ENCODE results near the gene ORC1.

ORC1 gene

GRCh38 chr1:52368383-52369172 lies 35.6 kb downstream of the ORC1 start:
- no peak for TF ChIP-seq CTCF (IDR thresholded peaks at IDR 0.05; ENCODE audit: borderline replicate concordance, control extremely low read depth, extremely low read depth, insufficient read depth, missing control alignments)
- DNase-seq (ENCODE audit: low spot score): peak; percentile 74
- in situ Hi-C loops (cut with MboI; ENCODE audit: low sequenced_read_pairs, unreplicated experiment): no loop called here

GRCh38 chr1:52367272-52367671 lies 37.0 kb downstream of the ORC1 start:
- DNase-seq (ENCODE audit: low spot score): no peak
- no peak for TF ChIP-seq CTCF (IDR thresholded peaks at IDR 0.05; ENCODE audit: borderline replicate concordance, control extremely low read depth, extremely low read depth, insufficient read depth, missing control alignments)
- in situ Hi-C loops (cut with MboI; ENCODE audit: low sequenced_read_pairs, unreplicated experiment): no loop called here

- in situ Hi-C loops (cut with MboI; ENCODE audit: low sequenced_read_pairs, unreplicated experiment): no loop called here
- no peak for DNase-seq (ENCODE audit: low spot score)
Measured at GRCh38 chr1:52366517-52366827, 37.8 kb downstream of the ORC1 start.

GRCh38 chr1:52365746-52366516 lies 38.3 kb downstream of the ORC1 start, which contains the start of gene CC2D1B:
CC2D1B (minus strand) TSS chr1:52366205; CDS start chr1:52364620, 1,585 bp downstream.
- TF ChIP-seq CTCF (IDR thresholded peaks at IDR 0.05; ENCODE audit: borderline replicate concordance, control extremely low read depth, extremely low read depth, insufficient read depth, missing control alignments): no peak
- in situ Hi-C loops (cut with MboI; ENCODE audit: low sequenced_read_pairs, unreplicated experiment): no loop called here
- peak; percentile 100 for DNase-seq (ENCODE audit: low spot score)

More at GRCh38 chr1:52366517-52366827, 37.8 kb downstream of the ORC1 start:
- no peak for TF ChIP-seq CTCF (IDR thresholded peaks at IDR 0.05; ENCODE audit: borderline replicate concordance, control extremely low read depth, extremely low read depth, insufficient read depth, missing control alignments)

GRCh38 chr1:52365071-52365745 lies 39.0 kb downstream of the ORC1 start:
- no peak for TF ChIP-seq CTCF (IDR thresholded peaks at IDR 0.05; ENCODE audit: borderline replicate concordance, control extremely low read depth, extremely low read depth, insufficient read depth, missing control alignments)
- no peak for DNase-seq (ENCODE audit: low spot score)

GRCh38 chr1:52364235-52364839 lies 39.9 kb downstream of the ORC1 start:
- in situ Hi-C loops (cut with MboI; ENCODE audit: low sequenced_read_pairs, unreplicated experiment): no loop called here
- no peak for DNase-seq (ENCODE audit: low spot score)
- TF ChIP-seq CTCF (IDR thresholded peaks at IDR 0.05; ENCODE audit: borderline replicate concordance, control extremely low read depth, extremely low read depth, insufficient read depth, missing control alignments): no peak

More at GRCh38 chr1:52365071-52365745, 39.0 kb downstream of the ORC1 start:
- in situ Hi-C loops (cut with MboI; ENCODE audit: low sequenced_read_pairs, unreplicated experiment): no loop called here

Measured in GM13976 (cell line).